C4-2B (cell line): ENCODE measurements around the gene ARHGAP10.

Experiments
- H3K27ac ChIP-seq: fragments of 450-650 bp; 2 replicates; pipeline ENCODE4 v1.5.1; 2017
- CTCF ChIP-seq: fragments of 450-650 bp; conservative IDR thresholded peaks from 2 replicates; pipeline ENCODE4 v1.5.1; 2017; ENCODE audit warnings: mild to moderate bottlenecking
- ZFX ChIP-seq: fragments of 450-650 bp; IDR thresholded peaks from 2 replicates; pipeline ENCODE4 v1.6.1; 2017

Gene ARHGAP10

GRCh38 chr4:147955827-147956558 lies 224.1 kb downstream of the ARHGAP10 start:
- H3K27ac ChIP-seq: no peak overlapping the region
- TF ChIP-seq CTCF: no peak
- TF ChIP-seq ZFX: no peak

- TF ChIP-seq ZFX (no peak), CTCF (no peak)
- no peak overlapping the region for H3K27ac ChIP-seq
Observed at GRCh38 chr4:147957446-147957845, 225.6 kb downstream of the ARHGAP10 start.

GRCh38 chr4:147958057-147958456 lies 226.2 kb downstream of the ARHGAP10 start:
- H3K27ac ChIP-seq: no peak overlapping the region
- TF ChIP-seq CTCF: no peak
- no peak for TF ChIP-seq ZFX

GRCh38 chr4:147958489-147959065 lies 226.7 kb downstream of the ARHGAP10 start:
- TF ChIP-seq CTCF: no peak
- TF ChIP-seq ZFX: no peak
- H3K27ac ChIP-seq: no peak overlapping the region

DNA sequence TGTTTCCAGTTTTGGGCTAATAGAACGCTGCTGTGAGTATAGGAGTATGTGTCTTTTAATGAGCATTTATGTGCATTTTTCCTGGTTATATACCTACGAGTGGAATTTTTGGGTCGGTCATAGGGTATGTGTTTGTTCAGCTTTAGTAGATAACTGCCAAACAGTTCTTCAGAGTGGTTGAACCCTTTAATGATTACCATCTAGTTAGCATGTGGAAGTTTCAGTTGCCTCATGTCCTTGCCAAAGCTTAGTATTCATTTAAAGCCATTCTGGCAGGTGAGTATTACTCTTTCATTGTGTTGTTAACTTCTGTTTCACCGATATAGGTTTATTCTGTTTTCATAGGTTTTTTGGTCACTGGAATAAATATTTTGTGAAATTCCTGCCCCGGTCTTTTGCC lies 229.1 kb downstream of the ARHGAP10 start:
- TF ChIP-seq CTCF (no peak), ZFX (no peak)
- H3K27ac ChIP-seq: no peak overlapping the region

DNA sequence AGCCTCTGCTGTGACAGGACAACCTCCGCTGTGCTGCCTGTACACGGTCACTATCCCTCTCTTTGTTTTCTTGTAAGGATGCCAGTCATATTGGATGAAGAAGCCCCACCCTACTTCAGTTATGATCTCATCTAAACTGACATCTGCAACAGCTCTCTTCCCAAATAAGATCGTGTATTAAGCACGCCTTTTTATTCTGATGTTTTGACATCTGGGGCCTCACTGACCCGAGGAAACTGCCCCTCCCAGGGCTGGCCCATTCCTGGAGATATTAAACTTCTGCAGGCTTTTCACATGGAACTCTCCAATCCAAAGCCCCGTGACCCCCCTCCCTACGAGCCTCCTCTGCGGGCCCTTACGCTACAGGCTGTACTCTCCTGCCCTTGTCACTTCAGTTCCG lies 232.0 kb downstream of the ARHGAP10 start:
- TF ChIP-seq ZFX (no peak), CTCF (no peak)
- H3K27ac ChIP-seq: no peak overlapping the region

GRCh38 chr4:147964266-147964880 lies 232.5 kb downstream of the ARHGAP10 start:
- no peak overlapping the region for H3K27ac ChIP-seq
- TF ChIP-seq CTCF: no peak
- TF ChIP-seq ZFX: no peak
